Measurements from ENCODE around the gene PABPC1L. TPM values are rescaled to one million over a fixed set of nuclear protein-coding genes. Genes with fewer than 3 reads are reported as not detected.

PABPC1L gene
- 14.4 to 24.0 TPM (median 18.8 TPM) in 5 replicates for total RNA-seq (2022; extraction: Qiagen RNA extraction)

GRCh38 chr20:44909872-44910689, at the start of gene PABPC1L:
Gene PABPC1L (plus strand): TSS chr20:44910060. CDS start chr20:44910144, 84 bp downstream.

GRCh38 chr20:44885392-44886265, 24.2 kb upstream of the PABPC1L start, which contains the start of gene YWHAB:
Gene YWHAB (plus strand): TSS chr20:44885705. CDS start chr20:44901534, 15,829 bp downstream.

GRCh38 chr20:44960103-44960852, 50.4 kb downstream of the PABPC1L start, which contains the start of gene TOMM34:
Gene TOMM34 (minus strand): TSS chr20:44960397. CDS start chr20:44960333, 64 bp downstream.

GRCh38 chr20:44966030-44966961, 56.4 kb downstream of the PABPC1L start, which contains the start of gene STK4:
Gene STK4 (plus strand): TSS chr20:44966512. CDS start chr20:44966569, 57 bp downstream.

Other genes with a start within 250 kb of the PABPC1L start
- 24.5 to 42.8 TPM (median 29.3 TPM) in 5 replicates for gene CCN5, start 194.7 kb upstream of the PABPC1L start, total RNA-seq (2022; extraction: Qiagen RNA extraction)
- 0.54 to 0.77 TPM (median 0.72 TPM) in 5 replicates for gene KCNK15, start 164.2 kb upstream of the PABPC1L start, total RNA-seq (2022; extraction: Qiagen RNA extraction)
- 1.2 to 1.9 TPM (median 1.5 TPM) in 5 replicates for gene RIMS4, start 99.5 kb upstream of the PABPC1L start, total RNA-seq (2022; extraction: Qiagen RNA extraction)
- 188 to 218 TPM (median 193 TPM) in 5 replicates for gene YWHAB, start 24.4 kb upstream of the PABPC1L start, total RNA-seq (2022; extraction: Qiagen RNA extraction)
- gene TOMM34, start 50.3 kb downstream of the PABPC1L start, total RNA-seq (2022; extraction: Qiagen RNA extraction): 40.2 to 43.3 TPM (median 41.6 TPM) in 5 replicates
- gene STK4, start 56.5 kb downstream of the PABPC1L start, total RNA-seq (2022; extraction: Qiagen RNA extraction): 12.3 to 14.6 TPM (median 13.3 TPM) in 5 replicates
- gene KCNS1, start 191.1 kb downstream of the PABPC1L start, total RNA-seq (2022; extraction: Qiagen RNA extraction): not detected in 5 replicates
- not detected in 5 replicates for gene WFDC5, start 205.1 kb downstream of the PABPC1L start, total RNA-seq (2022; extraction: Qiagen RNA extraction)
- not detected in 5 replicates for gene WFDC12, start 214.4 kb downstream of the PABPC1L start, total RNA-seq (2022; extraction: Qiagen RNA extraction)

Data from A549 treated with CORT108297 at 1 μM for 4 hours (cell line).